22Rv1 (cell line): Measurements from ENCODE around the gene EPHA5.

Source experiments
- CTCF ChIP-seq: fragments of 450-650 bp; IDR thresholded peaks from 2 replicates; pipeline ENCODE4 v1.5.1; 2017; ENCODE audit warnings: mild to moderate bottlenecking
- ZFX ChIP-seq: fragments of 450-650 bp; IDR thresholded peaks from 2 replicates; pipeline ENCODE4 v1.6.1; 2017; ENCODE audit warnings: antibody characterized with exemption, borderline replicate concordance

GRCh38 chr4:65381648-65382047 lies 288.6 kb downstream of the EPHA5 start:
- TF ChIP-seq CTCF (no peak), ZFX (no peak)
